Stimulated activated naive B cell treated with anti-CD40 and anti-IgM and Interleukin-4, amounts not matched to agents 10 μg/mL and 1 μg/mL and 100 μg/mL, for 72 hours (primary cell): ENCODE data around the gene CDV3.
"Not testable (repeated sequence)": the region's sequence is repeated elsewhere in the genome, so short reads cannot be mapped to it uniquely, and the experiment has no call there.

Experiments
- ATAC-seq, 2 donors: fragments of 150-1000 bp; cut with Tn5 transposase; replicated peaks; 2 replicates each; pipeline ENCODE4 v1.10.0; 2021; ENCODE audit warnings: moderate library complexity in 1 of 2
- DNase-seq: peaks from one replicate; pipeline ENCODE4 v3.0.0; 2021
- H3K27ac Mint-ChIP-seq: one replicate; pipeline ENCODE4 v1.8.0; 2022; ENCODE audit warnings: mild to moderate bottlenecking, mixed read lengths
- H3K27me3 Mint-ChIP-seq, 2 donors: one replicate each; pipeline ENCODE4 v1.8.0; 2022; ENCODE audit warnings: mixed read lengths in 2 of 2
- H3K36me3 Mint-ChIP-seq, 2 donors: one replicate each; pipeline ENCODE4 v1.8.0; 2022; ENCODE audit warnings: mixed read lengths in 2 of 2, mild to moderate bottlenecking in 1 of 2
- H3K4me1 Mint-ChIP-seq, 2 donors: one replicate each; pipeline ENCODE4 v1.8.0; 2022; ENCODE audit warnings: mixed read lengths in 2 of 2, mild to moderate bottlenecking in 1 of 2
- H3K4me3 Mint-ChIP-seq, 2 donors: one replicate each; pipeline ENCODE4 v1.8.0; 2022; ENCODE audit warnings: mild to moderate bottlenecking in 2 of 2, mixed read lengths in 2 of 2, moderate library complexity in 1 of 2
- H3K9me3 Mint-ChIP-seq, 2 donors: one replicate each; pipeline ENCODE4 v1.8.0; 2022; ENCODE audit warnings: mixed read lengths in 2 of 2, mild to moderate bottlenecking in 1 of 2

The CDV3 gene

DNA sequence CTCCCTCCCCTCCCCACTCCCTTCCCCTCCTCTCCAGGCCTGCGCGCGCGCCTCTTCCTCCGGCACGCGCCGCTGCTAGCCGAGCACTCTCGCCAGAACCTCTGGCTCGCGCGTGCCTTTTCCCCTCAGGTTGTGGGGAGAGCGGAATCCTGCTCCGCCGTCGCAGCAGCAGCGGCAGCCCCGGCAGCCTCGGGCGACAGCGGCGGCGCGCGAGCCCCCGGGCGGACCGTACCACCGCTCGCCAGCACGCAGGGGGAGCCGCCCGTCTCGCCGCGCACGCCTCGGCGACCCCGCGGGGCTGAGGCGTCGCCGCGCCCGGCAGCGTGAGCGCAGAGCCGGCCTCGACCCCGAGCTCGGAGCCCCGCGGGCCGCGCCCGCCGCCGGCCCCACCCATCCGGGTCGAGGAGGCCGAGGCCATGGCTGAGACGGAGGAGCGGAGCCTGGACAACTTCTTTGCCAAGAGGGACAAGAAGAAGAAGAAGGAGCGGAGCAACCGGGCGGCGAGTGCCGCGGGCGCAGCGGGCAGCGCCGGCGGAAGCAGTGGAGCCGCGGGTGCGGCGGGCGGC lies at the start of gene CDV3:
CDV3 (plus strand) TSS at position 58 of the 566 bp plus-strand sequence; CDS start at position 417, 359 bp downstream.
- H3K4me1 Mint-ChIP-seq, result peaks cover 36 to 76% of the 10 kb centered on the region in 2 donors

GRCh38 chr3:133523758-133524157 lies 49.7 kb upstream of the CDV3 start:
- peaks cover 14 to 31% of the 10 kb centered on the region in 2 donors for H3K4me1 Mint-ChIP-seq
- H3K9me3 Mint-ChIP-seq, DNase-seq, ATAC-seq, H3K27me3 Mint-ChIP-seq, H3K4me3 Mint-ChIP-seq, H3K27ac Mint-ChIP-seq, H3K36me3 Mint-ChIP-seq: not testable (repeated sequence)

More for the DNA sequence above, at the start of gene CDV3:
- ATAC-seq, result peak; percentile 41 to 51
- Mint-ChIP-seq H3K27me3 (no peaks in the 10 kb centered on the region), H3K36me3 (peaks cover 20 to 36% of the 10 kb centered on the region in 2 donors), H3K9me3 (no peaks in the 10 kb centered on the region), H3K4me3 (peak within 1 kb of the TSS; percentile 88 to 89), H3K27ac (peak within 1 kb of the TSS; percentile 99)
- no peak for DNase-seq

- Mint-ChIP-seq H3K27ac (no peak overlapping the region), H3K27me3 (peaks cover 0 to 3% of the 10 kb centered on the region in 2 donors), H3K4me3 (no peak overlapping the region), H3K36me3 (no peaks in the 10 kb centered on the region), H3K4me1 (peaks cover 14 to 35% of the 10 kb centered on the region in 2 donors), H3K9me3 (peaks cover 0 to 6% of the 10 kb centered on the region in 2 donors)
- ATAC-seq (peak; percentile 62 to 74), DNase-seq (no peak)
Measured at GRCh38 chr3:133525435-133525834, 48.1 kb upstream of the CDV3 start.

DNA sequence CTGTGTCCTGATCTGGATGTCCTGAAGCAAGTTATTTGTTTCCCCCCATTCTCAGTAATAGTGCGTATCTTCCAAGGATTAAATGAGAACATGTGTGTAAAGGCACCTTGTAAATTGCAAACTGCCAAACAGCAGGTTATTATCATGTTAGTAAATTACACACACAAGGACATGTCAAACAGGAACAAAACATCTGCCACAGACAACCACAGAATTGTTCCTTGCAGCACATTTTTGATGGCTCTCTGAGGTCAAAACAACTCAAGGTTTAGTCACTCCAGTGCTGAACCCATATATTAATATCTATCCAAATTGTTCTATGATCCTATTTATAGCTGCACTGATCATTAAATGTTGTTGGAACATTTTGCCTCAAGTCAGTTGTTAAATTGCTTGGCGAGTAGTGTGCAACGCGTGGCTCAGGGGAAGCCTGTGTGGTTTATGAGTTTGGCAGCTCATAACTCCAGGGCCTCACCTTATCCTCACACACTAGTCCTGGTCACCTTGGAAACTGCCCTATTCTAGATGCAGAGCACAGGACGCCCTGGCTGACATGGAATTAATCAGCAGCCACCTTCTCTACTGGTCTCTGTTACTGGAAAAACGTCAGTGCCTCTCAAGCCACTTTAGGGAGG lies 46.3 kb upstream of the CDV3 start:
- Mint-ChIP-seq H3K27me3 (peaks cover 0 to 3% of the 10 kb centered on the region in 2 donors), H3K4me3 (no peak overlapping the region), H3K27ac (peak overlapping the region; percentile 59), H3K4me1 (peaks cover 11 to 30% of the 10 kb centered on the region in 2 donors), H3K36me3 (no peaks in the 10 kb centered on the region), H3K9me3 (peaks cover 0 to 6% of the 10 kb centered on the region in 2 donors)
- DNase-seq, result no peak
- ATAC-seq, result no peak

- ATAC-seq (no peak), DNase-seq (no peak)
- Mint-ChIP-seq H3K27me3 (peaks cover 0 to 3% of the 10 kb centered on the region in 2 donors), H3K27ac (no peak overlapping the region), H3K4me1 (peaks cover 9 to 11% of the 10 kb centered on the region in 2 donors), H3K9me3 (peaks cover 0 to 6% of the 10 kb centered on the region in 2 donors), H3K4me3 (no peak overlapping the region), H3K36me3 (no peaks in the 10 kb centered on the region)
Measured at GRCh38 chr3:133529809-133530208, 43.7 kb upstream of the CDV3 start.

DNA sequence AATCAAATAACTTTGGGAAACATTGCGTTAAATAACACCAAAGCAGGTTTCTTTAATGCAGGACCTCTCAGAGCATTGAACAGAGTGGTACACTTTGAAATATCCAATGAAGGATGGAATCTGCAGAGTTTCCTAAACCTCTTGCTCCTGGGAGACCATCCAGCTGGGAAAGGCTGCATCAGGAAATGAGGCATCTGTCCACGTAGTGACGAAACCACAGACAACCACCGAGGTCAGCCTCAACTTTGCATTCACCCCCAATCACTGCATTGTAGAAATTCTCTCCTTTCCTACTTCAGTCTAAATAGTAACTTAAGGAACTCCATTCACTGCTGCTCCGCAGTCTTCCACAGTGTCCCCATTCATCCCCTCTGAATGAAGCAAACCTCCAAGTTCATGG lies 41.5 kb upstream of the CDV3 start:
- ATAC-seq (no peak), DNase-seq (no peak)
- H3K27ac Mint-ChIP-seq, result no peak overlapping the region
- H3K4me1 Mint-ChIP-seq, result peaks cover 4% of the 10 kb centered on the region in 2 donors
- no peaks in the 10 kb centered on the region for H3K36me3 Mint-ChIP-seq
- H3K9me3 Mint-ChIP-seq, result peaks cover 0 to 6% of the 10 kb centered on the region in 2 donors
- H3K4me3 Mint-ChIP-seq, result no peak overlapping the region
- peaks cover 0 to 2% of the 10 kb centered on the region in 2 donors for H3K27me3 Mint-ChIP-seq

GRCh38 chr3:133532951-133533350 lies 40.5 kb upstream of the CDV3 start:
- Mint-ChIP-seq H3K27ac (no peak overlapping the region), H3K27me3 (no peaks in the 10 kb centered on the region), H3K4me1 (peaks cover 3 to 4% of the 10 kb centered on the region in 2 donors), H3K9me3 (peaks cover 1 to 7% of the 10 kb centered on the region in 2 donors), H3K36me3 (no peaks in the 10 kb centered on the region), H3K4me3 (no peak overlapping the region)
- ATAC-seq, result no peak
- no peak for DNase-seq

DNA sequence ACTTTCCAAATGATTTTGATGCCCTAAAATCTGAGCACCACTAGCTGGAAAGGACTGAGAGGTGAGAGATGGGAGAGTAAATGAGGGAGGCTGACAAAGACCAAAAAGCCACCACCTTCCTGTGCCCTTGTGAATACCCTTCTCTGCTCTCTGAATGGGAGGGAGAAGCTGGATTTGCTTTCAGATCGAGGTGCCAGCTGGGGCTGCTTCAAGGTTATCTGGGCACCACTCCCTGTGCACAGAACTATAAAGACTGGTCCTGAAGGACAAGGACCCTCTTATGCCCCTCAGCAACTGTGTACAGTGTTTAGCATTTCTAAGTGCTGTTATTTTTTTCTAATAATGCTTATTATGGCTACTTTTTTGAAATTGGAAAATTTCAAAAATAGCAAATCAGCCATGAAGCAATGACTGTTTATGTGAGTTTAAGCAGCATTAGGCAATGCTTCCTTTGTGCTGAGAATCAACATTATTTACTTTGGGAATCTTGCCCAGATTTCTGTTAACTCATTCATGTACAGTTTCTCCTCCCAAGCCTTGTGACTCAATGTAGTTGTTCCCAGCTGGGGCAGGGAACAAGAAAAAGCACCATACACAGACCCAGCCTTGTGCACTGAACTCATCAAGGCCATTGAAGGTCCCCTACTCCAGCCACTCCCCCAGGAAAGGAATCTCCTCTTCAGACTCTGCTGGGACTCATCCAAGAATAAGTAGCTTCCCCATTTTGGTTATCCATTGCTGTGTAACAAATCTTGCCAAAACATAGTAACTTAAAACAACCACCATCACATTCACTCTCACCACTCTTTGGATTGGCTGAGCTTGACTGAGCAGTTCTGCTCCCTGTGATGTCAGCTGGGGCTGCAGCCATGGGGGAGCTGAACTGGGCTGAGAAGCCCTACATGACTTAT lies 37.3 kb upstream of the CDV3 start:
- H3K36me3 Mint-ChIP-seq, result peaks cover 0 to 3% of the 10 kb centered on the region in 2 donors
- H3K27ac Mint-ChIP-seq, result no peak overlapping the region
- H3K9me3 Mint-ChIP-seq, result peaks cover 4 to 6% of the 10 kb centered on the region in 2 donors
- peaks cover 8 to 9% of the 10 kb centered on the region in 2 donors for H3K4me1 Mint-ChIP-seq
- DNase-seq (no peak), ATAC-seq (no peak)
- H3K27me3 Mint-ChIP-seq, result no peaks in the 10 kb centered on the region
- no peak overlapping the region for H3K4me3 Mint-ChIP-seq

- not testable (repeated sequence) for H3K27ac Mint-ChIP-seq, DNase-seq, H3K9me3 Mint-ChIP-seq, ATAC-seq, H3K36me3 Mint-ChIP-seq, H3K27me3 Mint-ChIP-seq, H3K4me3 Mint-ChIP-seq
- peaks cover 8 to 11% of the 10 kb centered on the region in 2 donors for H3K4me1 Mint-ChIP-seq
Measured at GRCh38 chr3:133537131-133537530, 36.4 kb upstream of the CDV3 start.

DNA sequence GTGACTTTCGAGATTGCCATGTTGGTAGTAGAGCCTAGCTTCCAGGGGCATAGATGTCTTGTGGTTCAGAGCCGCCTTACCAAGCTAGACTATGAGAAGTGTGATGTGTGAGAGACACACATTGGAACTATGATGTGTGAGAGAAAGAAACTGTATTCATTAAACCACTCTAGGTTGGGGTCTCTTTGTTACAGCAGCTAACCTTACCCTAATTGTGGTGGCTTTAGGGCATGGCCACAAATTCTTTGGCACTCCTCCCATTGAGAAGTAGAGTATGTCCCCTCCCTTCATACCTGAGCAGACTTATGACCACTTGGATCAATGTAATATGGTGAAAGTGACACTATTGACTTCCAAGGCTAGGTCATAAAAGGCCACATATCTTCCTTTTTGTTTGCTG lies 35.3 kb upstream of the CDV3 start:
- ATAC-seq (no peak), DNase-seq (no peak)
- Mint-ChIP-seq H3K27me3 (no peaks in the 10 kb centered on the region), H3K4me1 (peaks cover 6 to 11% of the 10 kb centered on the region in 2 donors), H3K36me3 (peaks cover 0 to 3% of the 10 kb centered on the region in 2 donors), H3K9me3 (peaks cover 4 to 6% of the 10 kb centered on the region in 2 donors), H3K4me3 (no peak overlapping the region), H3K27ac (no peak overlapping the region)

GRCh38 chr3:133540896-133541674 lies 32.4 kb upstream of the CDV3 start:
- H3K36me3 Mint-ChIP-seq, result peaks cover 0 to 3% of the 10 kb centered on the region in 2 donors
- H3K4me3 Mint-ChIP-seq, result no peak overlapping the region
- no peak overlapping the region for H3K27ac Mint-ChIP-seq
- ATAC-seq (peak; percentile 71 to 86), DNase-seq (no peak)
- H3K9me3 Mint-ChIP-seq, result peaks cover 4 to 6% of the 10 kb centered on the region in 2 donors
- H3K4me1 Mint-ChIP-seq, result peaks cover 6 to 11% of the 10 kb centered on the region in 2 donors
- no peaks in the 10 kb centered on the region for H3K27me3 Mint-ChIP-seq

DNA sequence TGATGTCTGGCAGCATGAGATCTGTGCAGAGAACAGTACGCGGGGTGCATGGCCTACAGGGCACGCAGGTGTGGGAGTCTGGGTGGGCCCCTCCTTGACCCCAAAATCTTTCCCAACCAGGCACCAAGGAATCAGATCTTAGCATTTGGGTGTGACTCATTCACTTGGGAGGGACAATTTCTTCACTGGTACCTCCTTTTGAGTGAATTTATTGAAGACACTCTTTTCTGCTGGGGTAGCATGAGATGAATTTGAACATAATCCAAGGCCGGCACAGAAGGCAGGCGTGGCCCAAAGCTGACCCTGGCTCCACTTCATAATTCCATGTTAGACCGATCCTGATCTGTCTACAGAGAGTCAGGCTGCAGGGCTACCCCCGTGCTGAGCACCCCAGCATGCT lies 30.6 kb upstream of the CDV3 start:
- Mint-ChIP-seq H3K4me1 (peaks cover 6 to 11% of the 10 kb centered on the region in 2 donors), H3K9me3 (peaks cover 4 to 5% of the 10 kb centered on the region in 2 donors), H3K27ac (no peak overlapping the region), H3K27me3 (no peaks in the 10 kb centered on the region), H3K36me3 (peaks cover 0 to 3% of the 10 kb centered on the region in 2 donors), H3K4me3 (no peak overlapping the region)
- no peak for ATAC-seq
- no peak for DNase-seq

DNA sequence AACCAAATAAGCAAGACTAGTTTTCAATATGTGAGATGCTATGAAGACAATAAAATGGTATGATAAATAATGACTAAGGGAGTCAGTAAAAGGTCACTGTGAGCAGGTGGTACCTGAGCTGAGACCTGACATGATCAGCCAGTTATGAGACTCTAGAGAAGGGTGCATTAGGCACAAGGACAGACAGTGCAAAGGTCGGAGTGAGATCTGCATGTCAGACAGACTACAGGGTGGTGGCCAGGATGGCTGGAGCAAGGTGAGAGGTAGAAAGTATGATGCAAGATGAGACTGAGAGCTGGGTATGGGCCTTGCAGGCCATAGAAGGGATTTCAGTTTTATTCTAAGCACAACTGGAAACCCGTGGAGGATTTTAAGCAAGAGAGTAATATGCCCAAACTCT lies 28.5 kb upstream of the CDV3 start:
- H3K4me3 Mint-ChIP-seq, ATAC-seq, H3K36me3 Mint-ChIP-seq, H3K27me3 Mint-ChIP-seq, DNase-seq, H3K27ac Mint-ChIP-seq, H3K9me3 Mint-ChIP-seq: not testable (repeated sequence)
- peaks cover 10 to 23% of the 10 kb centered on the region in 2 donors for H3K4me1 Mint-ChIP-seq
